GM19463 (cell line): ENCODE results near the gene CAPRIN2.

ENCODE experiments used
- ATAC-seq: cut with Tn5 transposase; IDR thresholded peaks from one replicate; pipeline ENCODE4 v1.9.1; 2021; ENCODE audit warnings: mild to moderate bottlenecking, moderate library complexity; ENCODE audit not compliant: unreplicated experiment

The CAPRIN2 gene

GRCh38 chr12:30763053-30763452, 8.3 kb upstream of the CAPRIN2 start:
- no peak for ATAC-seq

- ATAC-seq = no peak
Observed at GRCh38 chr12:30761730-30762129, 7.0 kb upstream of the CAPRIN2 start.

GRCh38 chr12:30757316-30757715, 2.6 kb upstream of the CAPRIN2 start:
- ATAC-seq = no peak

- no peak for ATAC-seq
Observed at GRCh38 chr12:30756074-30756473, 1.3 kb upstream of the CAPRIN2 start.

GRCh38 chr12:30755395-30755762, 628 bp upstream of the CAPRIN2 start:
- no peak for ATAC-seq

- no peak for ATAC-seq
Observed at GRCh38 chr12:30754383-30754749, 385 bp downstream of the CAPRIN2 start.

GRCh38 chr12:30753751-30754382, 884 bp downstream of the CAPRIN2 start:
- no peak for ATAC-seq

- ATAC-seq = no peak
Observed at GRCh38 chr12:30753233-30753632, 1.5 kb downstream of the CAPRIN2 start.

- ATAC-seq = no peak
Observed at GRCh38 chr12:30752255-30752654, 2.5 kb downstream of the CAPRIN2 start.

GRCh38 chr12:30748147-30748546, 6.6 kb downstream of the CAPRIN2 start:
- no peak for ATAC-seq

GRCh38 chr12:30746190-30746589, 8.6 kb downstream of the CAPRIN2 start:
- no peak for ATAC-seq

- no peak for ATAC-seq
Observed at GRCh38 chr12:30744321-30744720, 10.4 kb downstream of the CAPRIN2 start.

GRCh38 chr12:30740274-30740673, 14.5 kb downstream of the CAPRIN2 start:
- ATAC-seq = no peak

- no peak for ATAC-seq
Observed at GRCh38 chr12:30739020-30739419, 15.7 kb downstream of the CAPRIN2 start.

GRCh38 chr12:30732954-30733637, 21.7 kb downstream of the CAPRIN2 start:
- ATAC-seq = no peak

- ATAC-seq = no peak
Observed at GRCh38 chr12:30730011-30730410, 24.7 kb downstream of the CAPRIN2 start.

- no peak for ATAC-seq
Observed at GRCh38 chr12:30729547-30729946, 25.2 kb downstream of the CAPRIN2 start.

- ATAC-seq = no peak
Observed at GRCh38 chr12:30726647-30727046, 28.1 kb downstream of the CAPRIN2 start.

- ATAC-seq = no peak
Observed at GRCh38 chr12:30725739-30726138, 29.0 kb downstream of the CAPRIN2 start.

GRCh38 chr12:30719060-30719459, 35.7 kb downstream of the CAPRIN2 start:
- no peak for ATAC-seq

- no peak for ATAC-seq
Observed at GRCh38 chr12:30707613-30708342, 47.0 kb downstream of the CAPRIN2 start.

- no peak for ATAC-seq
Observed at GRCh38 chr12:30706476-30706875, 48.3 kb downstream of the CAPRIN2 start.
